ENCODE results near the gene TPSD1.
"Not testable (repeated sequence)": the region's sequence is repeated elsewhere in the genome, so short reads cannot be mapped to it uniquely, and the experiment has no call there.

TPSD1 gene

DNA sequence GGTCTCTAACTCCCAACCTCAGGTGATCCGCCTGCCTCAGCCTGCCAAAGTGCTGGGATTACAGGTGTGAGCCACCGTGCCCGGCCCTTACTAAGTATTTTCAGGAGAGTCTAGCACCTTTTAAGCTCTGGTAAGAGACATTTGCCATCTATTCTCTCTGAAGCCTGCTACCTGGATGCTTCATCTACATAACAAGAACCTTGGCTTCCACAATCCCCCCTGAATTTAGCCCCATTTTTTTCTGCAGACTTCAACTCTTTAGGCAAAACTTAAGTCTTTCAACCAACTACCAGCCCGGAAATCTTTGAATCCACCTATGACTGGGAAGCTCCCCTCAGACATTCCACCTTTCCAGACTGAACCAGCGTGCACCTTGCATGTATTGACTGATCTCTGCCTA lies 39.6 kb downstream of the TPSD1 start:
- DNase-seq, result no peak
- Histone ChIP-seq H3K9ac (ENCODE audit: low read length) (no peak overlapping the region), H2AK5ac (ENCODE audit: low read length, severe bottlenecking) (no peak overlapping the region), H2BK15ac (ENCODE audit: low read depth, poor library complexity, severe bottlenecking) (no peak overlapping the region), H3K4ac (ENCODE audit: low read depth in 1 of 2, low read length in 2 of 2) (no peak overlapping the region), H3K4me3 (ENCODE audit: insufficient read depth in 1 of 2, low read depth in 1 of 2, low read length in 2 of 2) (no peak overlapping the region), H3K36me3 (ENCODE audit: control insufficient read depth in 1 of 2, insufficient read depth in 2 of 2, low read depth in 1 of 2, low read length in 2 of 2) (no peaks in the 10 kb centered on the region), H3K18ac (ENCODE audit: low read depth in 1 of 2, low read length in 2 of 2) (no peak overlapping the region), H3K27me3 (ENCODE audit: control insufficient read depth in 1 of 2, insufficient read depth in 1 of 2, low read length in 2 of 2) (peaks cover 33 to 62% of the 10 kb centered on the region in 2 experiments), H3K23ac (ENCODE audit: low read length in 2 of 2) (no peak overlapping the region), H2BK120ac (ENCODE audit: low read depth, low read length) (no peak overlapping the region), H2BK12ac (ENCODE audit: low read length in 2 of 2) (no peak overlapping the region), H3K9me3 (ENCODE audit: control insufficient read depth, low read length) (no peaks in the 10 kb centered on the region), H3K79me1 (replicated peaks; ENCODE audit: low read length, poor library complexity, severe bottlenecking) (no peaks in the 10 kb centered on the region), H4K91ac (ENCODE audit: low read length) (no peak overlapping the region), H4K8ac (ENCODE audit: low read length) (no peak overlapping the region), H3K4me2 (ENCODE audit: low read length, poor library complexity, severe bottlenecking) (no peak overlapping the region), H3K14ac (ENCODE audit: low read length in 2 of 2) (no peak overlapping the region), H3K27ac (ENCODE audit: low read length, poor library complexity, severe bottlenecking) (no peak overlapping the region), H2AFZ (ENCODE audit: low read depth, low read length) (no peak overlapping the region), H2BK5ac (ENCODE audit: low read depth, low read length, poor library complexity, severe bottlenecking) (no peak overlapping the region), H3K4me1 (ENCODE audit: control insufficient read depth, insufficient read depth, low read depth, low read length) (peaks cover 3% of the 10 kb centered on the region)
- 41% methylated on average over 5 of the region's 5 CpGs for WGBS

DNA sequence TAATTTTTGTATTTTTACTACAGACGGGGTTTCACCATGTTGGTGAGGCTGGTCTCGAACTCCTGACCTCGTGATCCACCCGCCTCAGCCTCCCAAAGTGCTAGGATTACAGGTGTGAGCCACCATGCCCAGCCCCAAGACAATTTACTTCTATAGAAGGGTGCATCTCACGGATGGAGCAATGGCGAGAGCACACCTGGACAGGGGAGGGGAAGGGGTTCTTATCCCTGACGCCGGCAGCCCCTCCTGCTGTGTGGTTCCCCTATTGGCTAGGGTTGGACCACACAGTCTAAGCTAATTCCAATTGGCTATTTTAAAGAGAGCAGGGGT lies 40.8 kb downstream of the TPSD1 start:
- not testable (repeated sequence) for H2AK5ac ChIP-seq (ENCODE audit: low read length, severe bottlenecking); H3K23ac ChIP-seq (ENCODE audit: low read length in 2 of 2)

DNA sequence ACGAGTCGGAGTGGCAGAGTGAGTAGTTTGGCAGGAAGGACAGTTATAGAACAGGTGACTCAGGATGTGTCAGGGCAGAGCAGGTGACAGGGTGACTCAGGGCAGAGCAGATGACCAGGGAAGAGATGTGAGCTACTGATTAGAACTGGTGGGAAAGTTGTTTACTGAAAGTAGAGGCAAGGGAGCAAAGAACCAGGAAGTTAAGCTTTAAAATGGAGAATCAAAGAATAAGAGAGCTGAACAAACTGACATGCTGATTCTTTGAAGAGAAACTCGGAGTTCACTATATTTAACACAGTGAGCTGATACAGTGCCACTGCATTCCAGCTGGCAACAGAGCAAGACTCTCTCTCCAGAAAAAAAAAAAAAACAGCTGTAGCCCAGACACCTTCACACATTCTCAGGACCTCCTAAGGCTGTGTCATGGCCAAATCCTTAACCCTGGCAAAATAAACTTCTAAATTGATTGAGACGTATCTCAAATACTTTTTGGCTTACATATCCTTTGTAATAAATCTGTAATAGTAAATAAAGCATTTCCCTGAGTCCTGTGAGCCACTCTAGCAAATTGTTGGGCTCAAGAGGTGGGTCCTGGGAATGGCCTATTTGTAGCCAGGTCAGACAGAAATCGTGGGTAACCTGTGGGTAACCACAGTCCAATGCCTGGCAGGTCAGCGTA lies 41.3 kb downstream of the TPSD1 start:
- Histone ChIP-seq H3K4me1 (ENCODE audit: control insufficient read depth, insufficient read depth, low read depth, low read length) (peaks cover 10% of the 10 kb centered on the region), H2AFZ (ENCODE audit: low read depth, low read length) (no peak overlapping the region), H3K14ac (ENCODE audit: low read length in 2 of 2) (no peak overlapping the region), H4K8ac (ENCODE audit: low read length) (peak overlapping the region; percentile 48), H2AK5ac (ENCODE audit: low read length, severe bottlenecking) (no peak overlapping the region), H3K18ac (ENCODE audit: low read depth in 1 of 2, low read length in 2 of 2) (peak overlapping the region in 1 of 2 experiments; percentile 42), H3K9me3 (ENCODE audit: control insufficient read depth, low read length) (no peaks in the 10 kb centered on the region), H3K9ac (ENCODE audit: low read length) (peak overlapping the region; percentile 73), H4K91ac (ENCODE audit: low read length) (no peak overlapping the region), H3K36me3 (ENCODE audit: control insufficient read depth in 1 of 2, insufficient read depth in 2 of 2, low read depth in 1 of 2, low read length in 2 of 2) (no peaks in the 10 kb centered on the region), H3K27ac (ENCODE audit: low read length, poor library complexity, severe bottlenecking) (no peak overlapping the region), H2BK5ac (ENCODE audit: low read depth, low read length, poor library complexity, severe bottlenecking) (no peak overlapping the region), H3K23ac (ENCODE audit: low read length in 2 of 2) (no peak overlapping the region), H3K4ac (ENCODE audit: low read depth in 1 of 2, low read length in 2 of 2) (no peak overlapping the region), H3K4me3 (ENCODE audit: insufficient read depth in 1 of 2, low read depth in 1 of 2, low read length in 2 of 2) (no peak overlapping the region), H2BK15ac (ENCODE audit: low read depth, poor library complexity, severe bottlenecking) (no peak overlapping the region), H3K4me2 (ENCODE audit: low read length, poor library complexity, severe bottlenecking) (no peak overlapping the region), H3K79me1 (replicated peaks; ENCODE audit: low read length, poor library complexity, severe bottlenecking) (no peaks in the 10 kb centered on the region), H2BK12ac (ENCODE audit: low read length in 2 of 2) (no peak overlapping the region), H3K27me3 (ENCODE audit: control insufficient read depth in 1 of 2, insufficient read depth in 1 of 2, low read length in 2 of 2) (peaks cover 28 to 54% of the 10 kb centered on the region in 2 experiments), H2BK120ac (ENCODE audit: low read depth, low read length) (no peak overlapping the region)
- peak; percentile 68 for DNase-seq
- 49% methylated on average over 5 of the region's 6 CpGs for WGBS

More for the DNA sequence above, 40.8 kb downstream of the TPSD1 start:
- H4K8ac ChIP-seq (ENCODE audit: low read length); H3K36me3 ChIP-seq (ENCODE audit: control insufficient read depth in 1 of 2, insufficient read depth in 2 of 2, low read depth in 1 of 2, low read length in 2 of 2); H3K4me3 ChIP-seq (ENCODE audit: insufficient read depth in 1 of 2, low read depth in 1 of 2, low read length in 2 of 2); H3K14ac ChIP-seq (ENCODE audit: low read length in 2 of 2); H3K79me1 ChIP-seq (replicated peaks; ENCODE audit: low read length, poor library complexity, severe bottlenecking); H3K4ac ChIP-seq (ENCODE audit: low read depth in 1 of 2, low read length in 2 of 2); H2BK120ac ChIP-seq (ENCODE audit: low read depth, low read length); H3K27ac ChIP-seq (ENCODE audit: low read length, poor library complexity, severe bottlenecking); H3K18ac ChIP-seq (ENCODE audit: low read depth in 1 of 2, low read length in 2 of 2); DNase-seq; H2BK15ac ChIP-seq (ENCODE audit: low read depth, poor library complexity, severe bottlenecking); H2BK12ac ChIP-seq (ENCODE audit: low read length in 2 of 2); H2BK5ac ChIP-seq (ENCODE audit: low read depth, low read length, poor library complexity, severe bottlenecking); H2AFZ ChIP-seq (ENCODE audit: low read depth, low read length); H3K4me2 ChIP-seq (ENCODE audit: low read length, poor library complexity, severe bottlenecking); H4K91ac ChIP-seq (ENCODE audit: low read length); H3K9me3 ChIP-seq (ENCODE audit: control insufficient read depth, low read length): not testable (repeated sequence)
- WGBS, result 83% methylated on average over 8 of the region's 8 CpGs
- peaks cover 28 to 57% of the 10 kb centered on the region in 2 experiments for H3K27me3 ChIP-seq (ENCODE audit: control insufficient read depth in 1 of 2, insufficient read depth in 1 of 2, low read length in 2 of 2)
- H3K9ac ChIP-seq (ENCODE audit: low read length), result peak overlapping the region; percentile 73
- H3K4me1 ChIP-seq (ENCODE audit: control insufficient read depth, insufficient read depth, low read depth, low read length), result peaks cover 10% of the 10 kb centered on the region

DNA sequence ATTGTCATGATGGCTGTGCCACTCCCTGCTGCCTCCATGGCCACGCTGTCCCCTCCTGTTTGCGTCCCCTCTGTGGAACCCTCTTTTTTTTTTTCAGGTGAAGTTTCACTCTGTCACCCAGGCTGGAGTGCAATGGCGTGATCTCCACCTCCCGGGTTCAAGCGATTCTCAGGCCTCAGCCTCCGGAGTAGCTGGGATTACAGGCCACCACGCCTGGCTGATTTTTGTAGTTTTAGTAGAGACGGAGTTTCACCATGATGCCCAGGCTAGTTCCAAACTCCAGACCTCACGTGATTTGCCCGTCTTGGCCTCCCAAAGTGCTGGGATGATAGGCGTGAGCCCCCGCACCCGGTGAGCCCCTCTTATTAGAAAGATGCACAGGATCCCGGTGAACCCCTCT lies 42.5 kb downstream of the TPSD1 start:
- Histone ChIP-seq H3K4me1 (ENCODE audit: control insufficient read depth, insufficient read depth, low read depth, low read length) (peaks cover 10% of the 10 kb centered on the region), H2BK12ac (ENCODE audit: low read length in 2 of 2) (no peak overlapping the region), H2AK5ac (ENCODE audit: low read length, severe bottlenecking) (no peak overlapping the region), H3K79me1 (replicated peaks; ENCODE audit: low read length, poor library complexity, severe bottlenecking) (no peaks in the 10 kb centered on the region), H3K18ac (ENCODE audit: low read depth in 1 of 2, low read length in 2 of 2) (no peak overlapping the region), H4K8ac (ENCODE audit: low read length) (no peak overlapping the region), H3K27ac (ENCODE audit: low read length, poor library complexity, severe bottlenecking) (no peak overlapping the region), H3K4ac (ENCODE audit: low read depth in 1 of 2, low read length in 2 of 2) (no peak overlapping the region), H2BK5ac (ENCODE audit: low read depth, low read length, poor library complexity, severe bottlenecking) (no peak overlapping the region), H3K4me2 (ENCODE audit: low read length, poor library complexity, severe bottlenecking) (no peak overlapping the region), H3K14ac (ENCODE audit: low read length in 2 of 2) (no peak overlapping the region), H3K23ac (ENCODE audit: low read length in 2 of 2) (no peak overlapping the region), H3K27me3 (ENCODE audit: control insufficient read depth in 1 of 2, insufficient read depth in 1 of 2, low read length in 2 of 2) (peaks cover 28 to 44% of the 10 kb centered on the region in 2 experiments), H3K9ac (ENCODE audit: low read length) (no peak overlapping the region), H2BK120ac (ENCODE audit: low read depth, low read length) (no peak overlapping the region), H3K36me3 (ENCODE audit: control insufficient read depth in 1 of 2, insufficient read depth in 2 of 2, low read depth in 1 of 2, low read length in 2 of 2) (no peaks in the 10 kb centered on the region), H2AFZ (ENCODE audit: low read depth, low read length) (no peak overlapping the region), H2BK15ac (ENCODE audit: low read depth, poor library complexity, severe bottlenecking) (no peak overlapping the region), H3K4me3 (ENCODE audit: insufficient read depth in 1 of 2, low read depth in 1 of 2, low read length in 2 of 2) (no peak overlapping the region), H4K91ac (ENCODE audit: low read length) (no peak overlapping the region), H3K9me3 (ENCODE audit: control insufficient read depth, low read length) (no peaks in the 10 kb centered on the region)
- no peak for DNase-seq
- WGBS, result 93% methylated on average over 14 of the region's 14 CpGs

All from mesenchymal stem cell (in vitro differentiated cells and primary cell).